Endometrium (tissue), 2 donors: ENCODE measurements around the gene ELMO1.

Experiments
- FAIRE-seq: peaks from 2 replicates; lab custom pipeline; 2012; peaks lifted over from hg19 to GRCh38; lab: Jason Lieb, UNC
- donor health status: control.
- donor health status: control.

The ELMO1 gene

GRCh38 chr7:36906956-36907635 is 541.6 kb downstream of the ELMO1 start:
- no peak for FAIRE-seq

GRCh38 chr7:36906448-36906847 is 542.2 kb downstream of the ELMO1 start:
- no peak for FAIRE-seq

DNA sequence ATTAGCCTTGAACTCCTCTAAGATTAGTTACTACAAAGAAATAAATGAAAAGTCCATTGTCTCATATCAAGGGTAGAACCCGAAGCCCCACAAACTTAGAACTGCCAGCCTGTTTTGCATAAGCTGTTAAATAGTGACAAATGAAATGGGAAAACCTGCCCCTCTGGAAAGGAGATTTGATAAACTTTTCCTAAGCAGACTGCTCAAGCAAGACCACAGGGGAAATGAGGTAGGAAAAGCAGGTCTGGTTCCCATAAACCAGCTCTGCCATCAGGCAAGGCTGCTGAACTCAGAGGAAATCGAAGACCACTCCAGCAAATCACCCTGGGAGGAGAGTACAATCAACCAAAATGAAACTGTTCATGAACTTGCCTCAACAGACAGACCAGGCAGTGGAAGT is 542.8 kb downstream of the ELMO1 start:
- no peak for FAIRE-seq

DNA sequence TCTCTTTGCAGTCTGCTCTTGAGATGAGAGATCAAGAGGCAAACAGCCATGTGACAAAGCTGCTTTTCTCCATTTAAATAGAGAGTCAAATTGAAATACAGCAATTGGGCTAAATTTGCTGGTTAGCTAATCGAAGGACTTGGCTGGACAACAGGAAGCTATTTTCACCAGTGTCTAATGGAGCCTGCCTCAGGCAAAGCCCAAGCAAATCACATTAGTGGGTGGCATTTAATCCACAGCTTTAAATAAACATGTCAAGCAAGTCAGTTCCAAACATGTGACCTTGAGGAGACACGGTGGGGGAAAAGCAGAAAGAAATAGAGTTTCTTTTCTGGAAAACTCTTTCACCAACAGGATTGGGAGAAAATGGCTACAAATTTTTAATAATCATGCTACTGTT is 543.9 kb downstream of the ELMO1 start:
- FAIRE-seq = no peak

GRCh38 chr7:36904101-36904500 is 544.6 kb downstream of the ELMO1 start:
- no peak for FAIRE-seq

DNA sequence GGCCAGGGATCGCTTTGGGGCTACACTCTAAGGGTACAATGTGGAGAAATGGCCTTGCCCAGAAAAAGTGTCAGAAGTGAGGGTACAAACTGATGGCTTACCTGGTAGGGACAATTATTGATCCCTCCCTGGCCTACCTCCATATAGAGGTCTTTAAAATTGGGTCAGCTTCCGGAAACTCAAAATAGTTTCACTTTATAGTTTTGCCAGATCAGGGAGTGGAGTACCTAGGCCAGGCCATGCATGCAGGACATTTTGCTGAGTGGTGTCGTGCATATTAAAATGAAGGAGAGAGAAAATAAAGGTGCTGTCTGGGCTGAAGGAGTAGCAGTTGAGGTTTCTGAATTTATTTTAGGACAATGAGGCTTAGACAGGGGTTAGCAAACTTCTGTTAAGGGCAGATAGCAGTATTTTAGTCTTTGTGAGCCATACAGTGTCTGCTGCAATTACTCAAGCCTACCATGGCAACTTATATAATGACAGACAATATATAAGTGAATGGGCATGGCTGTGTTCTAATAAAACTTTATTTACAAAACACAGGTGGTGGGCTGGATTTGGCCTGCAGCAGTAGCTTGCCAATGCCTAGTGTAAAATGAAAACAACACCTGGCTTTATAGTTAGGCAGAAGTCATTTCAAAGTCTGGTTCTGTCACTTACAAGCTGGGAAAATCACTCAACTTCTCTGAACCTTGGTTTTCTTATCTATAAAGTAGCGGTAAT is 547.5 kb downstream of the ELMO1 start:
- FAIRE-seq = no peak

DNA sequence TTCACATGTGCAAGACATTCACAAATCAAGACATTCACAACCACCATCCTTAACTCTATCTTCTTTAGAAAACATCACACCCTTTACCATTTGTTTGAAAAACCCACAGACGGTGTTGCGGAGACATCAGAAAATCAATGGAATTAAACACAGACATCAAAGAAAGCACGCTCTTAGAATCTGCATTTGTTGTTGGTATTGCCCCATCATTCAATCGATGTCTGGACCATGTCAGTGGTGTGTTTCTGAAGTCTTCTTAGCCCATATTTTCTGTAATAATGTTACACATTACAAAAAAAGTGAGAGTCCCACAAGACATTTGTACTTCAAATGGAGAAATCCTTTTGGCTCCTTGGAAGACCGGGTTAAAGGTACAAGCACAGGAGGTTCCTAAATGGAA is 550.5 kb downstream of the ELMO1 start:
- FAIRE-seq = no peak

DNA sequence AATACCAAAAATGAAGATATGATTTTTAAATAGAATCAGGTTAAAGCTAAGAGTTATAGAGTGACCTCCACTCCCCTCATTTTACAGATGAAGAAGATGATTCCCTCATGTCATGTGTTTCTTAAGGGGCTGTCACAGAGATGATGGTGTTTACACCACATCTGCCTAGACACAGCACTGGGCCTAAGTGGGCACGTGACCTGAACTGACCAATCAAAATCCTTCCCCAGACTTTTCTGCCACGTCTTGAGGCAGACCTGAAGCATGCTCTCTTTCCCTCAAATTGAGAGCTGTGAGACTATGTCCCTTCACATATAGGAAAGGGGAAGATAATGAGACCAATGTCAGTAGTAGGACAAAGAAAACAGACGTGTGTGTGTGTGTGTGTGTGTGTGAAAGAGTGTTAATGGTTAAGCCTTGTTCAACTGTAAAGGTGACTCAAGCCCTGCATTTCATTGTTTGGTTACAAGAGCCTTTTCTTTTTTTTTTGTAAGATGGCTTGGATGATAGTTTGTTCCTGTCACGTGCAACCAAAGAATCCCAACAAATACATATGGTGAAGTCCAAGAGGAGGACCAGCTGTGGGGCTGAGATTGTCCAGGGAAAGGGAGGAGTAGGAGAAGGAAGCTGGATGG is 551.6 kb downstream of the ELMO1 start:
- FAIRE-seq = no peak

DNA sequence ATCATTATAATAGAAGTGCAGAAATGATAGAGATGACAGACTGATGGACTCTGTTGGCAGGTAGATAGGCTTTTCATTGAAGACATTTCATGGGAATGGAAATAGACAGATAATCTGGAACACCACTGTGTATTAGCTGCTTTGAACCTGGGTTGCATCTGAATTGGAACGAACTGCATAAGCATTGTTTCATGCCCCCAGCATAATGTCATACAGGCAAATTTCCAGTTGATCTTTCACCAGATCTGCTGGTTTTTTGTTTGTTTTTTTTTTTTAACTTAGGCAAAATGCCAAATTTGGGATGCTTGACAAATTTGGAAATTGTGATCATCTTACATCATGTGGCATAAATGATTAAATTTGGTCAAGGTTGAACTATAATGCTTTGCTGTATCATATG is 552.2 kb downstream of the ELMO1 start:
- no peak for FAIRE-seq

DNA sequence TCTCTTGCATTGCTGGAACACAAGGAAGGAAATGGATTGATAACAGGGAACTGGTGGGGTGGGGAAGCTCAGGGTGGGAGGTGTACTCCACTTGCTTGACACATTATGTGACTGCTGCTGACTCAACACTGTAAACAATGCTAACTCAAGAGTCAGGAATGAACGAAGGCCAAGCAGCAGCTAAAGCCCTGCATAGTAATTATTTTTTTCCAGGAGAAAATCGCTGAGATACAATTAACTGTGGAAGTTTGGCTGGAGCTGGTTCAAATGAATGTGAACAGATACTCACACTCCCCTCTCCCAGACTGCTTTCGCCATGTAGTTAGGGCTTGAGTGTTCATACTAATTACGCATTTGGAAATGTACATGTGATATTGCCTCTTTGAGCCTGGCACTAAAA is 553.5 kb downstream of the ELMO1 start:
- FAIRE-seq = no peak

DNA sequence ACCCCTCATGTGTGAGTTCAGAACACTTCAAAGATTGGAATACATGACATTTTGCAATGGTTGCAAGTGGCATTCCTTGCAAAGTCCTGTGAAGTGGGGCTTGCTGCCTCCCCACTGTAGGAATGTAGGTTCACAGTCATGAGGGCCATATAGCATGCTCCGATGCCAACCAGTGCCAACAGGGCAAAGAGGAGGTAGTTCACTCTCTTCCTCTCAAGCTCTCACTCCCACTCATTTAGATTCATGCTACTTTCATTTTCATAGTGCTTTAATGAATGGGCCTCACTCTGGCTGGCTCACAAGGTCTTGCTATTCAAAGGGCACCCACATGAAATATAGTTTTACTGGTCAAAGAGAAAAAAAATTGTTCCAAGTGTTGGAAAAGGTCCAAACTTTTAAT is 554.5 kb downstream of the ELMO1 start:
- no peak for FAIRE-seq

- no peak for FAIRE-seq
These were observed 559.5 kb downstream of the ELMO1 start for GRCh38 chr7:36889182-36889581.

DNA sequence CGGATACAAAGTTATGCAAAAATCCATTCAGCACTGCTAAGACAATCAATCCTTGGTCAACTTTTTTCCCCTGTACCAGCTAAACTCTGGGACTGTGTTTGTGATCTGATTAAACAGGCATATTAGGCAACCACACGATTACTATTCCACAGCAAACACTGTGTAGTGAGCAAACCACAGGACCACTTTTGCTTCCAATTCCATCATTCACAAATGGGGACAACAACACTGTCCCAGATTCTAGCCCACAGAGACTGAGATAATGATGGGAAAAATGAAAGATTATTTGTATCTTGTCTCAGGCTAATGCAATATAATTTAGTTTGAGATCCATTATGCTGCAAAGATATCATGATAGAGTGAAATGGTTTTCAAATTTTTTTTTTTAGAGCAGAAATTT is 560.7 kb downstream of the ELMO1 start:
- no peak for FAIRE-seq

- FAIRE-seq = no peak
These were observed 561.4 kb downstream of the ELMO1 start for GRCh38 chr7:36887233-36887632.

DNA sequence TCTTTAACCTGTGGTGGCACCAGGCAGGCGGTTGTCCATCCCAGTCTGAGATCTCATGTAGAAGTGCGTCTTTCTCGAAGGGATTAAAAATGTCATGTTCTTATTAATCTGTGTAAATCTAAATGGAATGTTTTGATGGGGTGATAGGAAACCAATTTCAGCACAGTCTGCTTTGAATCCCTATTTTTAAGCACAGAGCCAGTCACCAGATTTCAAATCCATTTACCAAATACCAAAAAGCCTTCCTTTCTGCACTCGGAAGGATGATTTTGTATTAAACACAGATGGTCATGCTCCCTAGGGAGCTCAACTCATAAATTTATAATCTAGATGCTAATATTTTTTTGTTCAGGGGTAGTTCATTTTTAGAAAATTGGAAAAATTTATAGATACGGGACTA is 563.8 kb downstream of the ELMO1 start:
- no peak for FAIRE-seq

DNA sequence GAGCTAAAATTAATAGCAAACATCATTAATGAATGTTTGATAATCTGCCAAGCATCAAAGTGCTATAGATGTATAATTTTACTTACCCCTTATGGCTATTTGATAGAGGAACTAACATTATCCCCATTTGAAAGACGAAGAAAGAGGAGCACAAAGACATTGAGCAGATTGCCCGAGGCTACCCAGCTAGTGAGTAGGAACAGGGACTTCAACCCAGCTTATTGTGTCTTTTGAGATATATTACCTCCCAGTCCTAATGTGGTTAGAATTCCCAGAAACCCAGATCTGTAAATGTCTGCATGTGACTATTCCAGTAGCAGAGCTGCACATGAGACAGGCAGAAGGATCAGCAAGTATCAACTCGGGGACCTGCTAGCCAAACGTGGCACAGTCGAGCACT is 564.3 kb downstream of the ELMO1 start:
- no peak for FAIRE-seq

DNA sequence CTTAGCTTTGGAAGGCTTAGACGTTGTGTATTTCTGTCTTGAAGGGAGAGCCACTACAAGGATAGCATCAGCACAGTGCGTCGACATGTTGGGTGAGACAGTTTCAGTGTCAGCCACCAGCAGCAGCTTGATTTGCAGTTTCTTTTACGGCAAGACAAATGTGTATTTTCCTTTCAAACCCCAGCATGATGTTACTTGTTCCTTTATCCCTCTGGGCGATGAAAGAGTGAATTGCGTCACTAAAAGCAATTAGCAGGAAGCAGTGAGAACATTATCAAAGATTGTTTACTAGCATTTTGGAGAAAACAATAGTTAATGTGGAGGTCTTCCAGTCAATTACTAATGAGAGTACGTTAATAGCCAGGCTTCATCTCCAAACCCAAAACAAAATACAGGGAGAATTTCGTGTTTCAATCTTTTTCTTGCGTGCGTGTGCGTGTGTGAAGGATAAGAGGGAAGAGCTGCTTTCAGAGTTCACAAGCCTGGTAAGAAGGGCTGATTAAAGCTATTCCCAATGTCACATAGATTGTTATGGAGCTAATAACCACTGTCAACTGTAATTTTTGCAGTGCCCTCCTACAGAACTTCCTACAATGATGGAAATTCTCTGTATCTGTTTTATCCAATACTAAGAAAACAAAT is 567.3 kb downstream of the ELMO1 start:
- no peak for FAIRE-seq

DNA sequence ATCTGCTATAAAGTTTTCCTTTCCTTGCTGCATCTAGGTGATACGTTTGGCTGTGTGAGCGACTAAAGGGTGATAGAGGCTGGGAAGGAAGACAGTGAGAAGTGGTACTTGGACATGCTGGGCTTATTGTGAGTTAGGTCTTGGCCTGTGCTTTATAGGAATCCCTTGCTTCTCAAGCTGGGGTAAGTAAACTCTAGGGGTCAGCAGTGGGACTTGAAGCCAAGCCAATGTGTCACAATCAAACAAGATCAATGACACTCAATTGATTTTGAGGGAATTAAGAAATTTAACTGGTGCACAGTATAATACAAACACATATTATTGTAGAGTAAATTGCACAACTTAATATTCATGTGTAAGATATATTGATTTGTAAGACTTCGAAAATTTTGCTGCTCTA is 568.6 kb downstream of the ELMO1 start:
- no peak for FAIRE-seq

DNA sequence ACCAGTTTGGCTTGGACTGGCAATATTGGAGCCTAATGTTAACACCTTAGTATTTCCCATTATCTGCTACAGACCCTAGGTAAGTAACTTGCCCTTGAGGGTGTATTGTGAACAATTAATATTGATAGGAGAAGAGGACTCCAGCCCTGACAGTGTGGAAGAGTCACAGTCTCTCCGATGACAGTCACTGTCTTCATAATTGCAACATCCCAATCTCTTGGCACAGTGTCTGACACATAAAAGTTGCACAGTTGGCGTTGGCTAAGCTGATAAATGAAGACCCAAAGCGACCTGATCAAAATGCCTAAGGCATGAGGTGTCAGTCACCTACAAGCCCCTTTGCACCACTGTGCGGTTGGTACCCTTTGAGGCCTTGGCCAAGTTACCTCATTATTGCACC is 569.6 kb downstream of the ELMO1 start:
- no peak for FAIRE-seq

DNA sequence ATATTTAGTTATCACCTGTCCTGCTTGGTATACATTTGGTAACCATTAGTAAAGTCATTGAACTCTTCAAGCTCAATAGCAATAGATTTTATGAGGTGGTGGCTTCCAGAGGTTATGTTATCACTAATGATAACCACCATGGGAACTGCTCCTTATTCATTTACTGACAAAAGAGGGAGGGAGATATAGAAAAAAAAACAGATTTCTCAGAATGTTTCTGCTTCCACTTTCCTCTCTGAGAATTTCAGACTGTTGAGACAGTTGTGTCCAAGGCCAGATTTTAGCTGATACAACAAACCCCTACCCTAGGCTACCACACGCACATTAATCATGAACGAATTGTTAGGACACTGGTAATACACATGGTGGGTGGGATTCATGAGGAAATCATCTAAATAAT is 570.4 kb downstream of the ELMO1 start:
- no peak for FAIRE-seq

- FAIRE-seq = no peak
These were observed 572.9 kb downstream of the ELMO1 start for GRCh38 chr7:36875794-36876193.

- no peak for FAIRE-seq
These were observed 574.6 kb downstream of the ELMO1 start for GRCh38 chr7:36874041-36874440.

DNA sequence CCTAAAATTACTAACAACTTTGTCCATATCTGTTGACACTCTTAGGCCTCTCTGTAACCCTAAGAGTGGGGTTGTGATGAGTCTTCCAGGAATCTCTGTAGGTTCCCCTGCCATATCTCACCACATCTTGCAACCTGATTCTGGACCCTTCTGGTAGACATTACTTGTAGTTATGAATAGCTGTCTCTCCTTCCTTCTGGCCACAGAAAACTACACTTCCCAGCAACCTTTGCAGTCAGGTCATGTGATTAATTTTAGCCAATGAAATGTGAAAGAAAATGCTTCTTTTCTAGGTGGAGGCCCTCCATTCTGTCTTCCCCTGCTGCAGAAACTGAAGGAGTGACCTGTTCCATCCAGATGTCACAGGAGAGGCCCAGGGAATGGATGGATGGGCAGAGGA is 576.8 kb downstream of the ELMO1 start:
- no peak for FAIRE-seq
